Tracheal epithelial cell (primary cell): ENCODE measurements around the gene OGFR. TPM values are rescaled to one million over a fixed set of nuclear protein-coding genes. Genes with fewer than 3 reads are reported as not detected.

Source experiments
- total RNA-seq: library from RNA; depleted of rRNA; stranded (reverse); fragments of >200 nt; gene quantifications from 2 replicates; pipeline ENCODE4 v1.2.1, GENCODE V29; 2014

OGFR gene
- total RNA-seq = 20.2 and 26.7 TPM in 2 replicates

GRCh38 chr20:62804627-62805154, at the start of gene OGFR:
OGFR (plus strand) TSS chr20:62804835; CDS start chr20:62804860, 25 bp downstream.

GRCh38 chr20:62816884-62817873, 12.5 kb downstream of the OGFR start, which contains the start of gene COL9A3:
COL9A3 (plus strand) TSS chr20:62817050; CDS start chr20:62817065, 15 bp downstream.

GRCh38 chr20:62861726-62862336, 57.2 kb downstream of the OGFR start, which contains the start of gene TCFL5:
TCFL5 (minus strand) TSS chr20:62861822; CDS start chr20:62861670, 152 bp downstream.

Other genes with a start within 250 kb of the OGFR start
- 1.1 and 8.0 TPM in 2 replicates for gene SLCO4A1, start 162.3 kb upstream of the OGFR start, total RNA-seq
- gene NTSR1, start 96.0 kb upstream of the OGFR start, total RNA-seq = not detected in 2 replicates
- gene MRGBP, start 8.4 kb upstream of the OGFR start, total RNA-seq = 19.0 and 28.2 TPM in 2 replicates
- gene COL9A3, start 12.2 kb downstream of the OGFR start, total RNA-seq = not detected in 2 replicates
- 13.7 and 17.9 TPM in 2 replicates for gene TCFL5, start 57.0 kb downstream of the OGFR start, total RNA-seq
- gene DIDO1, start 121.7 kb downstream of the OGFR start, total RNA-seq = 24.1 and 27.5 TPM in 2 replicates
- gene GID8, start 133.3 kb downstream of the OGFR start, total RNA-seq = 52.1 and 64.6 TPM in 2 replicates
- 0.43 and 2.4 TPM in 2 replicates for gene SLC17A9, start 147.9 kb downstream of the OGFR start, total RNA-seq
- gene BHLHE23, start 202.1 kb downstream of the OGFR start, total RNA-seq = not detected in 2 replicates